ENCODE measurements around the gene FAM107B. TPM values are rescaled to one million over a fixed set of nuclear protein-coding genes. Genes with fewer than 3 reads are reported as not detected.
A peak's percentile ranks its signal among the peaks of the same experiment; 100 is the strongest.

The FAM107B gene
- total RNA-seq, 1 donor from 2014 or later = 39.0 TPM

DNA sequence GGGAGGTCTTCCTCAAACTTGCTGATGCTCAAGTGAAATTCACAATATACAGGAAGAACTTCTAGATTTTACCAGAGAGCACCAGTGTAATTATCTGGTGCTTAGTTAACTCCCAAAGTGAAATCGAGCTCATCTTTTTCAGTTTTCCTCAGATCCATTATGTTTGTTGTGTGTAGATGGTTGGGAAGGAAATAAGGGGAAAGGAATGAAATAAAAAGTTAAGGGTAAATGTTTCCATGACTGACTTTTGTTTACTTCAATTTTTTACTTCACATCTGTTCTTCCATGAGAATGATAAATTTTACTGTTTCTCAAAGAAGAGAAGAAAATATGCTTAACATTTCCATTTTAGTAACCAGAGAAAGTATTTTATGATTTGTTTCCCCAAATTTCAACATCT is 21.3 kb downstream of the FAM107B start:
- Mint-ChIP-seq H3K27me3 (ENCODE audit: low read depth) (no peaks in the 10 kb centered on the region), H3K4me1 (peaks cover 15% of the 10 kb centered on the region), H3K4me3 (no peak overlapping the region), H3K36me3 (ENCODE audit: low read depth) (no peaks in the 10 kb centered on the region), H3K9me3 (no peaks in the 10 kb centered on the region), H3K27ac (ENCODE audit: unreplicated experiment) (no peak overlapping the region)
- no peak for TF ChIP-seq CTCF (conservative IDR thresholded peaks at IDR 0.05)
- no peak for DNase-seq (ENCODE audit: low read depth, low spot score)

DNA sequence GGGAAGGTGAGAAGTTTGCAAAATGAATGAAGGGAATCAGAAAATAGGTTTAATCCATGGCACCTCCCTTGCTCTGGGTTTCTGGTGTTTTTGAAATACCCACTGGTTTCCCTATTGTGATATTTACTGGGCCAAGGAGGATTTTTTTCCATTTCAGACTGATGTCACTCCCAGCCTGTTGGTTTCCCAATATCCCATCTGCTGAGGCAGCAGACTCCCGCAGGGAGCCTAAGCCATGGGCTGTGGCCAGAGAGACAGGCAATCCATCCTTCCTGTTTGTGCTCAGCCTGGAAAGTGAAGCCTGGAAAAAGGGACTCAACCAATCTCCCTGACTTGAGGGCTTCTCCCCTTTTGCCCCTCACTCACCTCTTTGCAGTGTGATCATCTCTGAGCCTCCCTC is 22.8 kb downstream of the FAM107B start:
- Mint-ChIP-seq H3K4me3 (no peak overlapping the region), H3K36me3 (ENCODE audit: low read depth) (no peaks in the 10 kb centered on the region), H3K4me1 (peaks cover 15% of the 10 kb centered on the region), H3K27me3 (ENCODE audit: low read depth) (no peaks in the 10 kb centered on the region), H3K9me3 (peaks cover 3% of the 10 kb centered on the region), H3K27ac (ENCODE audit: unreplicated experiment) (no peak overlapping the region)
- TF ChIP-seq CTCF (conservative IDR thresholded peaks at IDR 0.05) = no peak
- DNase-seq (ENCODE audit: low read depth, low spot score) = no peak

DNA sequence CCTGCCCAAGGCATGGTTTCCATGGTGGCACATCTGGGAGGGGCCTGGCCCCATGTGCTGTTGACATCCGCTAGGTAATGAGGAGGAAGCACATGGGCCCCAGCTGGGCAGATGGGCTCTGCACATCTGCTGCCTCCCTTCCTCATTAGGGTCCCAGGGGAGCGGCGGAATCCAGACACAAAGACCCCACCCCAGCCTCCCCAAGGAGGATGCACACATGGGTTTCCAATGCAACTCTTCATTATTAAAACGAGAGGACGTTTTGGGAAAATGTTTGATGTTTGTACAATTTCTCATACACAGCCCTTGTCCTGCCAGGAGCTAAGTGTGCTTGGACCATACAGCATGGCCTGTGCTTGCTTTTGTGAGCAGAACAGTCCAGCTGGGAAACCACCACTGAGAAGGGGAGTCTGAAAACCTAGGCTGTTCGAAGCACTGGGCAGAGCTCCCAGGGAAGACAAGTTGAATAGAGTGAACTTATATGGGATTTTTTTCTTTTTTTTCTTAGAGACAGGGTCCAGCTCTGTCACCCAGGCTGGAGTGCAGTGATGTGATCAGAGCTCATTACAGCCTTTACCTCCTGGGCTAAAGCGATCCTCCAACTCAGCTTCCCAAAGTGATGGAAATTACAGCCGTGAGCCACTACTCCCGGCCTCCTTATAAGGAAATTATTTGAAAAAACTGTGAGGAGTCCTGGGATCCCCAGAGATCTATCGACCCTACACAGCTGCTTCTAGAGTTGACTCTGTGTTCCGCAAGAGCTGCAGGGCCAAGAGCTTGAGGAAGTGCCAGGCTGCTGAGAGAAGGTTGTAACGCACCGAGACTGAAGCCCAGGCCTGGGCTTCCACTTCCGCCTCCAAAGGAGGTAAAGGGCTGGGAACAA is 23.4 kb downstream of the FAM107B start:
- Mint-ChIP-seq H3K9me3 (peaks cover 3% of the 10 kb centered on the region), H3K27me3 (ENCODE audit: low read depth) (no peaks in the 10 kb centered on the region), H3K4me1 (peaks cover 15% of the 10 kb centered on the region), H3K27ac (ENCODE audit: unreplicated experiment) (no peak overlapping the region), H3K4me3 (no peak overlapping the region), H3K36me3 (ENCODE audit: low read depth) (no peaks in the 10 kb centered on the region)
- DNase-seq (ENCODE audit: low read depth, low spot score) = no peak
- TF ChIP-seq CTCF (conservative IDR thresholded peaks at IDR 0.05) = no peak

GRCh38 chr10:14749070-14749809 is 25.5 kb downstream of the FAM107B start:
- Mint-ChIP-seq H3K4me3 (no peak overlapping the region), H3K4me1 (peaks cover 15% of the 10 kb centered on the region), H3K36me3 (ENCODE audit: low read depth) (no peaks in the 10 kb centered on the region), H3K27me3 (ENCODE audit: low read depth) (no peaks in the 10 kb centered on the region), H3K9me3 (peaks cover 3% of the 10 kb centered on the region), H3K27ac (ENCODE audit: unreplicated experiment) (peak overlapping the region; percentile 31)
- DNase-seq (ENCODE audit: low read depth, low spot score) = no peak
- TF ChIP-seq CTCF (conservative IDR thresholded peaks at IDR 0.05) = no peak

DNA sequence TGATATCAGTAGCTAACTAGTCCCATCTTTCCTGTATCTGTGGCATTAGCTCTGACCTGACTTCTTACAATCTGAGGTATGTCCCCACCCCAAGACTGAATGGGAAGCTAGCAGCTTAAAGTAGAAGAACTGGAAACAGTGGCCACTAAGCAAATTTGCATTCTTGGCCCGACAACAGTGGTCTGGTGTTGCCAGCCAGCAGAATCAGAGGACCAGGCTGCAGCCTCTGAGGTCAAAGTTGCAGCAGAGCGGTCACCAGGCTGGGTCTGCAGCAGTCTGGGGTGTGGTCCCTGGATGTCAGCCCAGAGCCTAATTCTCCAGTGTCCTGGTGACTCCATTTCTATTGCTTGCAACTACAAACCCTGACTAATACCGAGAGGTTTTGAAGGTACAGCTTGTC is 26.3 kb downstream of the FAM107B start:
- Mint-ChIP-seq H3K27ac (ENCODE audit: unreplicated experiment) (no peak overlapping the region), H3K36me3 (ENCODE audit: low read depth) (no peaks in the 10 kb centered on the region)
- no peak for TF ChIP-seq CTCF (conservative IDR thresholded peaks at IDR 0.05)

More for the DNA sequence above, 26.3 kb downstream of the FAM107B start:
- Mint-ChIP-seq H3K9me3 (peaks cover 3% of the 10 kb centered on the region), H3K27me3 (ENCODE audit: low read depth) (no peaks in the 10 kb centered on the region), H3K4me1 (peaks cover 15% of the 10 kb centered on the region), H3K4me3 (no peak overlapping the region)
- no peak for DNase-seq (ENCODE audit: low read depth, low spot score)

Data from neural crest cell (in vitro differentiated cells).